ENCODE measurements around the gene SPPL2A.
"Not testable (repeated sequence)": the region's sequence is repeated elsewhere in the genome, so short reads cannot be mapped to it uniquely, and the experiment has no call there.

The SPPL2A gene, protein sequence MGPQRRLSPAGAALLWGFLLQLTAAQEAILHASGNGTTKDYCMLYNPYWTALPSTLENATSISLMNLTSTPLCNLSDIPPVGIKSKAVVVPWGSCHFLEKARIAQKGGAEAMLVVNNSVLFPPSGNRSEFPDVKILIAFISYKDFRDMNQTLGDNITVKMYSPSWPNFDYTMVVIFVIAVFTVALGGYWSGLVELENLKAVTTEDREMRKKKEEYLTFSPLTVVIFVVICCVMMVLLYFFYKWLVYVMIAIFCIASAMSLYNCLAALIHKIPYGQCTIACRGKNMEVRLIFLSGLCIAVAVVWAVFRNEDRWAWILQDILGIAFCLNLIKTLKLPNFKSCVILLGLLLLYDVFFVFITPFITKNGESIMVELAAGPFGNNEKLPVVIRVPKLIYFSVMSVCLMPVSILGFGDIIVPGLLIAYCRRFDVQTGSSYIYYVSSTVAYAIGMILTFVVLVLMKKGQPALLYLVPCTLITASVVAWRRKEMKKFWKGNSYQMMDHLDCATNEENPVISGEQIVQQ

DNA sequence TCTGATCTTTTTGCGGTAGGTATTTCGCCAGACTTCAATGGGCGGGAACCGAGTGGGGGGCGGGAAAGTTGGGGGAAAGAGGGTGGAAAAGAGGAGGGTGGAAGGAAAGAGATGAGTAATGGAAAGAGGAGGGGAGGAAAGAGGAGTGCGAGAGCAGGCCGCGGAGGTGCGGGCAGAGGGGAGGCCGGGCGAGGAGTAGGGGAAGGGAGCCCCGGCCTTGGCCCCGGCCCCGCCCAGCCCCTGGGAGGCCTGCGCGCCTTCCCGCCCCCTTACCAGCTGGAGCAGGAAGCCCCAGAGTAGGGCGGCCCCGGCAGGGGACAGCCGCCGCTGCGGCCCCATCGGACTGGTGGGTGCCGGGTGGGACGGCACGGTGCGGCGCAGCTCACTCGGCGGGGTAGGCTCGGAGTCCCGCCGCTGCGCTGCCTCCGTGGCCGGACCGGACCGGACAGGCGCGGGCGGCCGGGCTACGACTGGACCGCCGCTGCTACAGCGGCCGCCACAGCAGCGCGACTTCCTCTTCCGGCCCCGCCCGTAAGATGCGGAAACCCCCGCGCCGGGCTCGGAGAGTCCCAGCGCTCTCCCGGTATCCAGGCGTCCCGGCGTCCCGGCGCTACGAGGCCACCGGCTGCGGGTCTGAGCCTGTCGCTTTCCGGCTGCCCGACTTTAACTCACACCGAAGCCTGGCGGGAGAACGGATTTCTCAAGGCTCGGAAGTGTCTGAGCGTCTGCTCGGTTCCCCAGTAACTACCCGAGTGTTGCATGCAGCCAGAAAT lies at the start of gene SPPL2A:
Gene SPPL2A (minus strand): TSS at position 512 of the 773 bp plus-strand sequence. CDS start 173 bp downstream, at position 339.
- peak within 1 kb of the TSS; percentile 96 for H3K27ac ChIP-seq
- ChIA-PET POLR2A (ENCODE audit: low non-redundant PET) (interaction anchor here (0.6 kb wide), 1 partner anchor 10 kb away, joined by 7 read pairs; no protein-coding TSS in a partner anchor), CTCF (interaction anchor here (0.5 to 1.5 kb wide), 3 partner anchors 51 to 120 kb away, joined by 3 to 5 read pairs (median 3); no protein-coding TSS in a partner anchor)
- peak; percentile 94 for DNase-seq (ENCODE audit: low spot score)
- TF ChIP-seq, protein P1, sequence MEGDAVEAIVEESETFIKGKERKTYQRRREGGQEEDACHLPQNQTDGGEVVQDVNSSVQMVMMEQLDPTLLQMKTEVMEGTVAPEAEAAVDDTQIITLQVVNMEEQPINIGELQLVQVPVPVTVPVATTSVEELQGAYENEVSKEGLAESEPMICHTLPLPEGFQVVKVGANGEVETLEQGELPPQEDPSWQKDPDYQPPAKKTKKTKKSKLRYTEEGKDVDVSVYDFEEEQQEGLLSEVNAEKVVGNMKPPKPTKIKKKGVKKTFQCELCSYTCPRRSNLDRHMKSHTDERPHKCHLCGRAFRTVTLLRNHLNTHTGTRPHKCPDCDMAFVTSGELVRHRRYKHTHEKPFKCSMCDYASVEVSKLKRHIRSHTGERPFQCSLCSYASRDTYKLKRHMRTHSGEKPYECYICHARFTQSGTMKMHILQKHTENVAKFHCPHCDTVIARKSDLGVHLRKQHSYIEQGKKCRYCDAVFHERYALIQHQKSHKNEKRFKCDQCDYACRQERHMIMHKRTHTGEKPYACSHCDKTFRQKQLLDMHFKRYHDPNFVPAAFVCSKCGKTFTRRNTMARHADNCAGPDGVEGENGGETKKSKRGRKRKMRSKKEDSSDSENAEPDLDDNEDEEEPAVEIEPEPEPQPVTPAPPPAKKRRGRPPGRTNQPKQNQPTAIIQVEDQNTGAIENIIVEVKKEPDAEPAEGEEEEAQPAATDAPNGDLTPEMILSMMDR (conservative IDR thresholded peaks at IDR 0.05; ENCODE audit: low read depth), result no peak

DNA sequence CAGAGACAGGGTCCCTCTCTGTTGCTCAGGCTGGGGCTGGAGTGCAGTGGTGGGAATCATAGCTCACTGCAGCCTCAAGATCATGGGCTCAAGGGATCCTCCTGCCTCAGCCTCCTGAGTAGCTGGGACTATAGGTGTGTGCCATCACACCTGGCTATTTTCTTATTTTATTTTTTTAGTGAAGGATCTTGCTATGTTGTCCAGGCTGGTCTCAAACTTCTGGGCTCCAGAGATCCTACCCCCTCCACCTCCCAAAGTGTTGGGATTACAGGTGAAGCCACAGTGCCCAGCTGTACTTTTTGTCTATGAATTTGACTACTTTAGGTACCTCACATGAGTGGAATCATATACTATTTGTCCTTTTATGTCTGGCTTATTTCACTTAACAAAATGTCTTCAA lies 49.1 kb upstream of the SPPL2A start:
- H3K27ac ChIP-seq, result no peak overlapping the region
- POLR2A ChIA-PET (ENCODE audit: low non-redundant PET), result no interaction called here
- no peak for DNase-seq (ENCODE audit: low spot score)
- CTCF ChIA-PET, result no interaction called here
- TF ChIP-seq, protein P1 (conservative IDR thresholded peaks at IDR 0.05; ENCODE audit: low read depth), result no peak

DNA sequence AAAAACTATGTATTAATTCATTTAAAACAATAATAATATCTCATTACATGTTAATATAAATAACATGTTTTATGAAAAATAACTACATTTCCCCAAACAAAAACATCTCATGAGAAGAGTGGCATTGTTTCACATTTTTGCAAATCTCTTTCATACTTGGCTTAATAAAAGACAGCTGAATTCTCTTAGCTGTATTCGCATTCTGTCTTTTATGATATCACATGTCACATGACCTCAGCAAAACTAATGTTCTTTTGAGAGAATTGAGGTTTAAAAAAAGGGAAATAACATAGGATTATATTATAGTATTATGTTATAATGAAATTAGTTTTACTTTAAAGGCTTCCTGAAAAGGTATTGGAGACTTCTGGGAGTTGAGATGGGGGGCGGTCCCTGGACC lies 48.4 kb upstream of the SPPL2A start:
- POLR2A ChIA-PET (ENCODE audit: low non-redundant PET), result no interaction called here
- TF ChIP-seq, protein P1 (conservative IDR thresholded peaks at IDR 0.05; ENCODE audit: low read depth), result no peak
- no peak overlapping the region for H3K27ac ChIP-seq
- CTCF ChIA-PET, result no interaction called here
- no peak for DNase-seq (ENCODE audit: low spot score)

DNA sequence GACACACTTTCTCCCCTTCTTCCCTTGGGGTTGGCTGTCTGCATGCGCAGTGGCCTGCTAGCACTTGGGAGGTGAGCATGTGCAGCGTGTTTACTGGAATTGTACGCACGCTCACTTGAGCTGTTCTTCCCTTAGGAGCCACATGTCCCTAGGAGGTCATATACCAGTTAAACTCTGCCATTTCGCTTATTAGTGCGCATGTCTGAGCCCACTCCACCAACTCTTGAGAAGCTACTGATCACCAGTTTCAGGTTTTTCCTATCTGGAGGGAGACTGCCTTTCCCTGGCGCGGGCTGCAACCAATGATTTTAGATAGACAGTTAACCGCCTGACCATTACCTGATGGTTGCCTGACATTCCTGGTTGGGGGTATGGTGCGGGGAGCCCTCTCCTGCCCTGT lies 47.6 kb upstream of the SPPL2A start:
- ChIA-PET CTCF (no interaction called here), POLR2A (ENCODE audit: low non-redundant PET) (no interaction called here)
- no peak overlapping the region for H3K27ac ChIP-seq
- TF ChIP-seq, protein P1 (conservative IDR thresholded peaks at IDR 0.05; ENCODE audit: low read depth), result no peak
- DNase-seq (ENCODE audit: low spot score), result no peak

DNA sequence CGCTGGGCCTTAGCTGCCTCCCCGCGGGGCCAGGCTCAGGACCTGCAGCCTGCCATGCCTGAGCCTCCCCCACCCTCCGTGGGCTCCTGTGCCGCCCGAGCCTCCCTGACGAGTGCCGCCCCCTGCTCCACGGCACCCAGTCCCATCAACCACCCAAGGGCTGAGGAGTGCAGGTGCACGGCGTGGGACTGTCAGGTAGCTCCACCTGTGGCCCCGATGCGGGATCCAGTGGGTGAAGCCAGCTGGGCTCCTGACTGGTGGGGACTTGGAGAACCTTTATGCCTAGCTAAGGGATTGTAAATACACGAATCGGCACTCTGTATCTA lies 46.6 kb upstream of the SPPL2A start:
- POLR2A ChIA-PET (ENCODE audit: low non-redundant PET); CTCF ChIA-PET; DNase-seq (ENCODE audit: low spot score): not testable (repeated sequence)

DNA sequence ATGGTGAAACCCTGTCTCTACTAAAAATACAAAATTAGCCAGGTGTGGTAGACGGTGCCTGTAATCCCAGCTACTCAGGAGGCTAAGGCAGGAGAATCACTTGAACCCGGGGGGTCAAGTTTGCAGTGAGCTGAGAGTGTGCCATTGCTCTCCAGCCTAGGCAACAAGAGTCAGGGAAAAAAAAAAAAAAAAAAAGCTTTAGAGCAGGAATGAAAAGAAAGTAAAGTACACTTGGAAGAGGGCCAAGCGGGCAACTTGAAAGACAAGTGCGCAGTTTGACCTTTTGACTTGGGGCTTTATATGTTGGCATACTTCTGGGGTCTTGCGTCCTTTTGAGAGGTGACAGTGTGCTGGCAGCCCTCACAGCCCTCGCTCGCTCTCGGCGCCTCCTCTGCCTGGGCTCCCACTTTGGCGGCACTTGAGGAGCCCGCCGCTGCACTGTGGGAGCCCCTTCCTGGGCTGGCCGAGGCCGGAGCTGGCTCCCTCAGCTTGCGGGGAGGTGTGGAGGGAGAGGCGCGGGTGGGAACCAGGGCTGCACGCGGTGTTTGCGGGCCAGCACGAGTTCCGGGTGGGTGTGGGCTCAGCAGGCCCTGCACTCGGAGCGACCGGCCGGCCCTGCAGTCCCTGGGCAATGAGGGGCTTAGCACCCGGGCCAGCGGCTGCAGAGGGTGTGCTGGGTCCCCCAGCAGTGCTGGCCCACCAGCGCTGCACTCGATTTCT lies 46.1 kb upstream of the SPPL2A start:
- H3K27ac ChIP-seq; DNase-seq (ENCODE audit: low spot score); POLR2A ChIA-PET (ENCODE audit: low non-redundant PET): not testable (repeated sequence)
- CTCF ChIA-PET, result interaction anchor here (0.7 kb wide), 1 partner anchor 82 kb away, joined by 3 read pairs; no protein-coding TSS in a partner anchor

More for the DNA sequence above, 46.6 kb upstream of the SPPL2A start:
- not testable (repeated sequence) for H3K27ac ChIP-seq

DNA sequence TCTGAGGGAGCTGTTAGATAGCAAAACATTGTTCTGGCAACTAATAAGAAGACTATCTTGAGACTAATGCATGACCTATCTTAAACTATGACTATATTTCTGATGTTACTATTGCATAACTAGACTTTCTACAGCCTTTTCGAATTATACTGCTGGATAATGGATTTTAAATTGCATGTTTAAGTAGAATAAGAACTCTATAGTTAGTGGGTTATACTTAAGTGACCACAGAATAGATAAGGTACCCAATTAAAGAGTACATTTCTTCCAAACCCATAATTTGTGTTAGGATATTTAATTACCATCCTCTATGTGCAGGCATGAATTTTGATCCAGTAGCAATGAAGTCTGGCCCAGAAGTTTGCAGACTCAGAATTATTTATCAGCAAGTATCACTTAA lies 44.6 kb upstream of the SPPL2A start:
- TF ChIP-seq, protein P1 (conservative IDR thresholded peaks at IDR 0.05; ENCODE audit: low read depth), result no peak
- ChIA-PET POLR2A (ENCODE audit: low non-redundant PET) (no interaction called here), CTCF (no interaction called here)
- DNase-seq (ENCODE audit: low spot score), result no peak
- no peak overlapping the region for H3K27ac ChIP-seq

Data from RWPE1 (cell line).